Measurements from ENCODE around the gene C6orf136.

C6orf136 gene

DNA sequence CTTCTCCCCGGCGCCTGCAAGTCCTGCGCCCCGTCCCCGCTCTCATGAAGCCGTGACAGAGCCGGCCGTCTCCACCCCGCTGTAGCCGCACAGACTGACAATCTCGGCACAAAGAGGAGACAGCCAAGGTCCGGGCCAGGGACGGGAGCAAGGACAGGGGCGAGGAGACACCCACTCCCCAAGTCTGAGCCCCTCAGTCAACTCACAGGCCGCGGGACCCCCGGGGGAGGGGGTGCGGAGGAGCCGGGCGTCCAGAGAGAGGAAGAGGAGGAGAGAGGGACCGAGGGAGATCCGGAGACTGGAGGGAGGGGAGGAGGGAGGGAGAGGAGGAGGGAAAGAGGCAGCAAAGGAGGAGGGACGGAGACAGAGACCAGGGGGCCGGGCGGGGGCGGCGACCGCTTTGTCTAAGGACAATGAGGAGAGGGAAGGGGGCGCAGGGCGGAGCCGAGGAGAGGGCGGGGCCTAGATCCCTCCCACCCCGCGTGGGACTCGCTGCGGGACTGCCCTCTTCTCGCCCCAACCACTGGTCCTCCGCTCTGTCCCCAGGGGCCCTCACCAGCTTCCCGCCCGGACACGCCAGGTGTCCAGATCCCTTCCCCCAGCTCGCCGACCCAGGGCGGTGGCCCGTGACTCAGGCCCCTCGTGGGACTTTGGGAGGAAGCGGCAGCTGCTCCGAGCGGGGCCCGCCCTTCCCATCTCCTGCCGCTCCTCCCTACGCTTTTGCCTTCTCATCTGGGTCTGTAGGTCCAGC, 40.1 kb downstream of the C6orf136 start:
- peak; percentile 84 for DNase-seq (ENCODE audit: low spot score)

DNA sequence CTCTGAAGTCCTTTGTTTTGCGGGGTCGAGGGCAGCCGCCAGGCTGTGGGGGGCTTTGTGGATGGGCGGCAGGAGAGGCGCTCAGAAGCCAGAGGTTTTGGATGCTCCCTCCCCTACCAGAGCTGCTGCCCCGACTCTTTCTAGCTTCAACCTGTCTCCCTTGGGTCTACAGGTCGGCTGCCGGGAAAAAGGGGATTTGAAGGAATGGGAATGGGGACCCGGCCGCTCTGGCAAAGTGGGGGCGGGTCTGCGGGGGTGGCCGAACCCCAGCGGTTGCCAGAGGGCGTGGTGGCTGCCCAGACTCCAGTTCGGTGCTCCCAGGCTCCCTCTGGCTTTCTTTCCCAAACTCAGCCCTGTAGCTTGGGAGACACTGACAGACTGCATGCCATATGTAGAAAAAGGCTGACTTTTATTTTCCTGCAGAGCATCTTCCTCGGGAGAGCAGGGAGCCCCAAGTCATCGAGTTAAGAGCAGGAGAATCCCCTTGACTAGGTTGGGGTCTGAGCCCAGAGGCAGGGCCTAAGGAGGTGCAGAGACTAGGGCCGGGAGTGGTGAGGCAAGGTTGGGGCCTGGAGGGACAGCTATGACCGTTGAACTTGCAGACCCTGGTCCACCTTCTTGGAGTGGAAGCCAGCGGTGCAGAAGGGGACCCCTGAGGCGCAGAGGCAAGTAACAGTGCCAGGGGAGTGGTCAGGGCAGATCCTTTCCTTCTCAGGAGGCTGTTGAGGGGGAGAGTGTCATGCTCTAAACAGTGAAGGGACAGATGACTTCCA, 40.9 kb downstream of the C6orf136 start:
- no peak for DNase-seq (ENCODE audit: low spot score)

DNA sequence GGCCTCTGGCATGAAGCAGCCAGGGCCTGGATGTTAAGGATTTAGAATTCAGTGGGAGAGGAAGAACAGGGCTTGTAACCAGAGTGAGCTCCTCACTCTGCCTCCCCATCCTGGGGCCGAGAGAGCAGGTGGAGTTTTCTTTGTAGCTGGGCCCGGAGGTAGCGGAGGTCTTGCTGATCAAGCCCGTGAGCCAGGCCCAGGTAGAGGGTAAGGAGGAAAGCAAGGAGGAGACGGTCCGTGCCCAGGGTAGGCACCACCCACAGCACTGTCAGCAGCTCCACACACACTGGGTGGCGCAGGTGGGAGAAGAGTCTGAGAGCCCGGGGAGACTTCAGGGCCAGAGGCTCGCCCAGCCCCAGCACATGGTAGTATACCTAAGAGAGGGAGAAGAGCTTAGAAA, 41.6 kb downstream of the C6orf136 start:
- DNase-seq (ENCODE audit: low spot score), result no peak

DNA sequence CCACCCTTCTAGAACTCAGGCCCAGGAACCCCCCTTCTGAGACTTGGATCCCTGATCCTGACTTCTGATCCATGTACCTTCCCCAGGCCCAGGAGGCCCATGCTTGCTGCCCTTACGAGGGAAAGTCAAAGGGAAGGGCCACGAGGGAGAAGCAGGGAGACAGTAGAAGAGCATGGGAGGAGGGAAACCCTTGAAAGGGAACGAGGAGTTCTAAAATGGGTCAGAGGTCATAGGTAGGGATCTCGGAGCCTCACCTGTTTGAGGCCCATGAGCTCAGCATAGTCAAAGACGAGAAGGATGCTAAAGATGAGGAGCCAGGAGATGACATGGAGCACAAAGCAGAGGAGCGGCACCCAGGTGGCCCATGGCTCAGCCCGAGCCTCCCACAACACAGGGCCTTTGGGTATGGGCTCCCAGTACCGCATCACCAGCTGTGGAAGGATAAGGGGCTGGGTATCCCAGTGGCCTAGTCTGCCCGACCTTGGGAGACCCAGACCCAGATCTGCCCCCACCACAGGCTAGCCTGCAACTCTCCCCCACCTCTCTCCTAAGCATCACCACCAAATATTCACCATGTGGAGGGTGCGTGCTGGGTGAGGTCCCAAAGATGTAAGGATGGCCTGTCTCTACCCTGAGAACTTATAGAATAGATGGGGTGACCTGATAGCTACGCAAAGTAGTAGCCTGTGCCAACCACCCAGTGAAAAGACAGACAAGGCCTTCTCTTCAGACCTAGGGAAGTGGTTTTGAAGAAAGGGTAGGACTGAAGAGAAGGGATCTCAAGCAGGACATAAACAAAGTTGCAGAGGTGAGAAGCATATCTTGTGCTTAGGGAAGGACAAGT, 42.3 kb downstream of the C6orf136 start:
- DNase-seq (ENCODE audit: low spot score), result no peak

DNA sequence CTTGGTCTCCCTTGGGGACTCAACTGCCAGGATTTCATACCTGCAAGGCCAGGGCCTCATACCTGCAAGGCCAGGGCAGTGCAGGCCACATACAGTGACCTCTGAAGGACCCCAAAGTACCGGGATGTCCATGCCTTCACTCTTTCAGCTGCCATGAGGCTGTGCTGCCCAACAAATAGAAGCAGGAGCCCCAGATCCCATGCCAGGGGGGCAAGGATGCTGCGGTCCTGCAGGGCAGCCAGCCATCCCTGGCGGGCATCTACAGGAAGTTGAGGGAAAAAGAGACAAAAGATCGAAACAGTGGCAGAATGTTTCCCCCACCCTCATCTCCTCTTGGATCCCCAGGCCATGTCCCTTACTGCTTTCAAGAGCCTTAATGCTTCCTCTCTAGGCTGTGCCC, 43.1 kb downstream of the C6orf136 start:
- DNase-seq (ENCODE audit: low spot score), result no peak

DNA sequence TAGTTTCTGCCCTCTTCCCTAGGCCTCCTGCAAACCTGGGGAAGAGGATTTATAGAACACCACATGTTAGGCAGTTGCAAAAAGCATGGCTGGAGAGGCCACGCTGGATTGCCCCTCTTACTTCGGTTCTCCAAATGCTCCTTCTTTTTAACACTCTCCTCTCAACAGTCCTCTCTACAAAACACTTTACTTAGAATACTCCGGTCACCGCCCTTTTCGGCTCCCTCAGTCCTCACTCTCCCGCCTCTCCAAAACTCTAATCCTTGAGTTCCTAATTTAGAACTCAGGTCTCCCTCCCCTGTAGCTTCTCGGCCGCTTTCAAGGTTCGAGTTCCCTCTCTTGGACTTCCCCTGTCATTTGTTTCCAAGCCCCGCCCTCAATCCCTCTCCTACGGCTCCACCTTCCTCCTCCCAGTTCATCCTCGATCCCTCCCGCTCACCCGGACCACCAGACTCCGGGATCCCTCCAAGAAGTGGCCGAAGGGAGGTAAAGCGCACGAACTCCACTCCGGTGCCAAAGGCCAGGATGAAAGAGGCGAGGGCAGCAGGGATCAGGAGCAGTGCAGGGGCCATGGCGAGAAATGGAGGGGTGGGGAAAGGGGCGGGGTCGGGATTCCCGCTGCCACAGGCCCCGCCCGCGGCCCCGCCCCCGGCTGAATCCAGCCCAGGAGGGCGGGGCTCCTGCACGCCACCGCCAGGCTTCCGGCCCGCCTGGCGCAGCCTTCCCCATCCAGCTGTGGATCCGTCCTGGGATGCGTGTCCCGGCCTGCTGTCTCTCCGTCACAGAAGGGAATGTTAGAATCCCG, 43.7 kb downstream of the C6orf136 start, which contains the start of gene NRM:
NRM (minus strand) TSS at position 582 of the 805 bp plus-strand sequence; CDS start at position 572, 10 bp downstream.
- peak; percentile 90 for DNase-seq (ENCODE audit: low spot score)

DNA sequence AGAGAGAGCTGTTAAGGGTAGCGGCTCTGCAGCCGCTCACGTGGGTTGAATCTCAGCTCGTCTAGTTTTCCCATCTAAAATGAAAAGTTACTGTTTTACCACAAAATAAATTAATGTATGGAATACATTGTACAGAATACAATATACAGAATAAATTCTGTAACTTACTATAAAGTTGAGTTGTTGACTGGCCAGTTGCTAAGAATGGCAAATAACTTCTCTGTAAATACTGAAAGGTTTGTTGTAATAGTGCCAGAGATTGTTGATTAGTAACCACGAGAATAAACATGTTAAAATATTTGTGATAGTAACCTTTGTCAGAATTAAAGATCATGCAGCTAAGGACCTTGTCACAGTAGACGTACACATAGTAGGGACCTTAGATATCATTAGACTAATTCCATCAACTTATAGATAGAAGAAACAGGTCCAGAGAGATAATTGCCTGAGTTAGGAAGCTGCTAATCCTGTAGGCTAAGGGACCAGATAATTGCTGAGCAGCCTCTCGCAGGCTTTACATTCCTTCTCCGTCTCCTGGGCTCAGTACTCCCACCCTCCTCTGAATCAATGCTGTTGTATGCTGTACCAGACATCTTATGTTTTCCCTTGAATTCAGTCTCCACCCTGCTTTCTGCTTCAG, 44.4 kb downstream of the C6orf136 start:
- DNase-seq (ENCODE audit: low spot score), result no peak

DNA sequence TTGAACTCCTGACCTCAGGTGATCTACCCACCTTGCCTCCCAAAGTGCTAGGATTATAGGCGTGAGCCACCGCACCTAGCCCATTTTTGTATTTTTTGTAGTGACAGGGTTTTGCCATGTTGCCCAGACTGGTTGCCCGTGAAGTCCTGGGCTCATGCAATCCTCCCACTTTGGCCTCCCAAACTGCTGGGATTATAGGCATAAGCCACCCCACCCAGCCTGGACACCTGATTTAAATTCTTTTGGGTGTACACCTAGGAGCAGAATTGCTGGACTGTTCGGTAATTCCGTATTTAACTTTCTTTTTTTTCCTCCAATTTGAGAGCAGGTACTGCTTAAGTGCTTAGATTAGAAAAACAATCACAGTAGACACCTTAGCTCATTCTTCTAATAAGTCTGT, 49.5 kb downstream of the C6orf136 start:
- DNase-seq (ENCODE audit: low spot score), result no peak

DNA sequence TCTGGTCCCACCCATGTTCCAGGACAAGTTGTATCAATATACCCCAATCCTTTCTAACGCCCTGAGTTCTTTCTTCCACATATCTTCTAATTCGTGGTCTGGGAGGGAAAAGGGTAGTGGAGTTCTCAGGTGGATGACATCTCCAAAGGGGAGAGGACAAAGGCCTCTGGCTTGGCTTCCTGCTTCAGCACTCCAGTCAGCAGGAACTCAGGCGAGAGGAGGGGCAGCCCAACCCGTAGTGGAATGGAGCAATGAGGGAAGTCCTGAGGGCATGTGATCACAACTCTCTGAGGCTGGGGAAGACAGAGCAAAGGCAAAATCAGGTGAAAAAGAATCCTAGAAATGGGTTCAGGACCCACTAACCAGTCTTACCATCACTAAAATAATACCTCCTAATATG, 53.4 kb downstream of the C6orf136 start:
- no peak for DNase-seq (ENCODE audit: low spot score)
